GM19238 (cell line): ENCODE results near the gene FLAD1.
"Not testable (repeated sequence)": the region's sequence is repeated elsewhere in the genome, so short reads cannot be mapped to it uniquely, and the experiment has no call there.

ENCODE experiments used
- DNase-seq: peaks from one replicate; pipeline ENCODE4 v3.0.0; 2011; ENCODE audit warnings: low spot score; ENCODE audit not compliant: insufficient read length

FLAD1 gene

DNA sequence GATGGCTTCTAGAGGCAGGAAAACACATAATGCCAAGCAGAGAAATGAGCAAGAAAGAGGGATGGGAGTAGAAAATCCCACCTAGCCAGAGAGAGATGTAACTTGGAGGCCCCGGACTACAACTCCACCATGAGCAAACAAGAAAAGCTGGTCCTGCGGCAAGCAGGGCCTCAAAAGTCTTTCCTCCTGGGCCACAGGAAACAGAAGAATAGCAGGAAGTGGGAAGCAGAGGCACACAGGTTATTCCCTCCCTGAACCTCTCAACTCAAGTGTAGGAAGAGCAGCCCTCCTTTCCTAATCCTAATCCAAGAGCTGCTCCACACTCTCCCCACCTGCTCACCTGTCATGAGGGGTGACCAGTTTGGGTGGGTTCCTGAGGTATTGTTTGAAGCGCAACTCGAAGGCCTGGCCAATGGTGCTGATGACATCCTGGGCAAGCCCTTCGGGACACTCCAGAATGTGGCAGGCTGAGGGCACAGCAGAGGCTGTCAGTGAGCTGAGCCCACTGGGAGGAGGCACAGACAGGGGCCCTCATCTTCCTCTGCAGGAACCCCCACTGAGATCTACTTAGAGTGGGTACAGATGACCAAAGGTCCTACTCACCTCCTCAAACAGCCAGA, 15.7 kb upstream of the FLAD1 start:
- DNase-seq = no peak

DNA sequence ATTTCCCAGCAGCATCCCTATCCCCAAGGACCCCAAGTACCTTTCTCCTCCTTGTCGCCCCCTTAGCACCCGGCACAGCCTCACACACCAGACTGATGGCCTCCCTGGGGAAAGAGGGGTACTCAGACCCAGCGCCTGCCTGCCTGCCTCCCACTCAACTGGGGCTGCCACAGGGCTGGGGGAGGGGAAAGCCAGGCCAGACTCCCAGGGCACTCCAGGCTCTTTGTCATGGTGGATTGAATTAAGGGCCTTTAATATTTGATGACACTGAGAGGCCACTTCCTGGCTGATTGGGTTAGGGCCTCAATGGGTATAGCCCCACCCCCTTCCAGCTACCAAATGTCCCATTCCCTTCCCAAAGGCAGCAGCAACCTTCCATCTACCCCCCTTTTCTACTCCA, 14.4 kb upstream of the FLAD1 start:
- no peak for DNase-seq

DNA sequence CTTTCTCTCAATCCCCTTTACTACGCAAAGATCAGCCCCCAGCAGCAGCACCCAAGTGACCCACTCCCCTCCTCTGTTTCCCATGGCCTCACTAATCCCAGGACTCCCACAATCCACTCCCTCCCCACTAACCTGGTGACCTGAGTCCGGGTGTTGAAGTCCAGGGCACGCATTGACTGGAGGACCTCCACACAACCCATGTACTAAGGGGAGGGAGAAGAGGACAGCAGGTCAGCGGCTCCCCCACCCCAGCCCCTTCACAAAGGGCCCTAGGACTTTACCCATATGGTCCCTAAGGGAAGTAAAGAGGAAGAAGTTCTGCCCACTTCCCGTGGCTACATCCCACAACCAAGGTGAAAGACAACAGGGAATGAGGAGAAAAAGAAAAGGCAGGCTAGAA, 13.9 kb upstream of the FLAD1 start:
- no peak for DNase-seq

DNA sequence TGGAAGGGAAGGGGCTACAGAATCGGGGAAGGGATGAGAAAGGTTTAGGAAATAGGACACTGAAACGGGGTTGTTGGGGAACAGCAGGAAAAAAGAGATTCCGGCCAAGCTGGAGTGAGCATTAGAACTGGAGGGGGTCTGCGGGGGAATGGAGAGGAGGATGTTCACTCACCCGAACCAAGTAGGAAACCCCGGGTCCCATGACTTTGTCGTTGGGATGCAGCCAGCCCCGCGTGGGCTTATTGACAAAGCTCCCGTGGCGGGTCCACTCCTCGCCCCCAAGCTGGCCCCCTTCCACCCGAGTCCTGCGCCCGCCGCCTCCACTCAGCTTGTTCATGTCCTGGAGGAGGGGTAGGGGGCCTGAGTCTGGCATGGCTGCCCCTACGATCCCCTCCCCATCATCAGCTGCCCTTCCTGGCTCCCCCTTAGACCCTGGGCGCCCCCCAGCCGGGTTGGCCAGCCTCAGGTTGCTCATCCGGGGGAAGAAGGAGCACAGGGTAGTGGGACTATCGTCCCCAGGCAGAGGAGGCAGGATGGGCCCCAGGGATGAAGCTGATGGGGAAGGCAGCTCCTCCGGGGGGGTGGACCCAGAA, 13.2 kb upstream of the FLAD1 start:
- no peak for DNase-seq

DNA sequence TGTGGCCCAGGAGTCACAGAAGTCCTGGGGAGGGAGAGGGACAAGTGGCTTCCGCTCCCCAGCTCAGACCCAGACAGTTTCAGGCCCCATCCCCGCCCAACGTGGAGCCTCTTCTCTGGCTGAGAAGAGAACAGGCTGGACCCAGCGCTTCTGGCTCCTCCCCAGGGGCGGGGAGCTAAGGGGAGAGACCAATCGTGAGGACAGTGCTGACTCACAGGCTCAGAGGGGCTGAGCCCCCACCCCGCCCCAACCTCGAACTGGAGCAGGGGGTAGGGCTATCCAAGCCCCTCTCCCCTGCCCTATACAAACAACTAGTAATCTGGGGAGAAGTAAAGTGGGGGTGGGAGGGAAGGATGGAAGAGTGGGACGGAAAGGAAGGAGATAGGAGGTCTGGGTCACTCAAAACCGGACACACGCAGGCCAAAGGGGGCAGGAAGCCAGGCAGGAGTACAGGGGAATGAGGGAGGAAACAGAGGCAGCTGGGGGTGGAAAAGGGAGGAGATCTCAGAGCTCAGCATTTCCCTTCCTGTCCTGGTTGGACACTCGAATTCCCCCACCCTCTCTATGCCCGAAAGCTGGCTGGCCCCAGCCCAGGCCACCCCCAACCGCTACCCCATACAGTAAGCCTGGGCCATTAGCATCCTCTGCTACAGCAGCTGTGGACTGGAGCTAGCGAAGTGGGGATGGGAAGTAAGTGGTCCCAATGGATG, 12.4 kb upstream of the FLAD1 start, which contains the start of gene SHC1:
Gene SHC1 (minus strand): TSS at position 117 of the 710 bp plus-strand sequence. CDS start 221 bp downstream, outside the sequence.
- peak; percentile 77 for DNase-seq

DNA sequence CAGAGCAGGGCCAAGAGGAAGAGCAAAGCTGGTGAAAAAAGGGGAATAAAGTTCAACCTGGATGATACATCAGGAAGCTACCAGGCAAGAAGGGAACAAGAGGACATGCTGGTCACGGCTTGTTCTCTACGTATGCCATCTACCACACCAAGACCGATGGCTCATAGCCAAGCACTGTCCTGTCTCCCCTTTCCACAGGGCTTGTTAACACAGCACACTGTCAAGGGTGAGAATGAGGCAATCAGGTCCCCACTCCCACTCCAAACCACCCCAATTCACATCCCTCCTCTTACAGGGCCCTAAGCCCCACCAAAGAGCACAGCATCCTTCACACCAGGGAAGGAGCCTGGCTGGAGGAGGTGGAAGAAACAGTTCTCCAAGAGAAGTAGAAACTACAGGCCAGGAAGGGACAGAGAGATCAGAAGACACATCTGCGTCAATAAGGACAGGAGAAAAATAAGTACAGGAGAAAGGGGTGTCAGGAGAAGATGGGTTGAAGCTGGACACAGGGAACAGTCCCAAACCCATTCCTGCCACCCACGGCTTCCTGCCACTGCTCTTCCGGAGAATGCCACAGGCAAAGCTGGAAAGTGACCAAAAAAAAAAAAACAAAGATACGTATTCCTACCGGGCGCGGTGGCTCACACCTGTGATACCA, 11.7 kb upstream of the FLAD1 start:
- DNase-seq = no peak

DNA sequence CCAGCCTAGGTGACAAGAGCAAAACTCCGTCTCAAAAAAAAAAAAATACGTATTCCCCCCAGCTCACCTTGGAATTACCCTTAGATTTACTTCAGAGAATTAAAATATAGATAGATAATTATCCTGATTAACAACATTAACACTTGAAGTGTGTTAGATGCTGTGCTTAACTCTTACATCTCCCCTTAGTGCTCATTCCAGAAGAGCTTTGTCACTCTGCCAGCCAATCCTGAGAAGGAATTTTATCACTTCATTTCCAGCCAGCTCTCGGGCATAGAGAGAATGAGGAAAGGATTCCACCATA, 11.0 kb upstream of the FLAD1 start:
- no peak for DNase-seq

DNA sequence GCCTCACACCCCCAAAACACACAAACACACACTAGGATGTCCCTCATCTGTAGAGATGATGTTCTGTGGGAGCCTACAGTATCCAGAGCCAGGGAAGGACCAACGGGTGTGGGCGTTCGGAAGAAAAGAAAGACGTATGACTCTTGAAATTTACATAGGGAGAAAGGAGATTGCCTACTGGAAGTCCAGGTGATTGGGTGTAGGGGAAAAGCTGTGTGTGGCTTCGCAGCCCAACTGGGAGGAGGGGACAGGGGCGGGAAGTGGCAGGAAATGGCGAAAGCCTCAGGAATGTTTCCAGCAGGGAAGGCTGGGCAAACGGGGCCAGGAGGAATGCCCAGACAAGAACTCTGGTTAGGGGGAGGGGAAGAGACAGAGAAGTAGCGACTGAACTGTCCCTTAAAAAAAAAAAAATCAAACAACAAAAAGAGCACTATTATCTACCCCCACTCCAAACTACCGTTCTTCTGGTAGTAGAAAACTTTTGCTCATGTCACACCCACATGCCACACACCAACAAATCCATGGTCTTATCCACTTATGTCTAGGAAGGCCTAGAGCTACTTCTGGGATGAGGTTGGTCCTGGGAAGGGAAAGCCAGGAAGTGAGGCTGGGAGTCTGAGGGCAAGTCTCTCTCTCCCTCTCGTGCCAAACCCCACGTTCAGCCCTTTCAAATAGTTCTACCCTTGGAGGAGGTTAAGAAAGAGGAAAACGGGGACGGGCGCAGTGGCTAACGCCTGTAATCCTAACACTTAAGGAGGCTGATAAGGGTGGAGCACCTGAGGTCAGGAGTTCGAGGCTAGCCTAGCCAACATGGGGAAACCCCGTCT, 10.4 kb upstream of the FLAD1 start:
- DNase-seq = no peak

DNA sequence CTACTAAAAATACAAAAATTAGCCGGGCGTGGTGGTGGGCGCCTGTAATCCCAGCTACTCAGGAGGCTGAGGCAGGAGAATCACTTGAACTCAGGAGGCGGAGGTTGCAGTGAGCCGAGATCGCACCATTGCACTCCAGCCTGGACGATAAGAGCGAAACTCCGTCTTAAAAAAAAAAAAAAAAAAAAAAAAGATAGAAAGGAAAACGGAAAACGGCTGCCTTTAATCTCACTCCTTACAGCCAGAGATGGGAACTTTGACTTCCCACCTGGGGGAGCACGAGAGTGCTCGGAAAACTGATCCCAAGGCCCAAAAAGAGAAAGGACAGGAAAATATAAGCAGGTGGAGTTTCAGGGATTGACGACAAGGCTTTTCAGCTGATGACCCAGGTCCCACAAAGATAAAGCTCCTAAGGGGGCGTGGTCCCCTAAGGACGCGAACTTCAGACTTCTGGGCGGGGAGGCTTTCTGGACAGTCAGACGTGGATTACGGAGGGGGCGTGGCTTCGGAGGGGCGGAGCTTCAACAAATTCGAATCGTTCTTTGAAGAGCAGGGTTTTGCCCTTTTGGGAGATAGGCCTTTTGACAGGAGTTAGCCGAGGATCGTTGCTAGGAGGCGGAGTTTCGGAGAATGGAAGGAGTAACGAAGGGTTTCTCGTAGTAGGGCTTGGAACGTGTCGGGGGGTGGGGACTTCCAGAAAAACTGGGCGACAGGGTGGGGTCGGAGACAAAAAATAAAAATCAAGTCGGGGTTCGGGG, 9.6 kb upstream of the FLAD1 start:
- DNase-seq = peak; percentile 81

DNA sequence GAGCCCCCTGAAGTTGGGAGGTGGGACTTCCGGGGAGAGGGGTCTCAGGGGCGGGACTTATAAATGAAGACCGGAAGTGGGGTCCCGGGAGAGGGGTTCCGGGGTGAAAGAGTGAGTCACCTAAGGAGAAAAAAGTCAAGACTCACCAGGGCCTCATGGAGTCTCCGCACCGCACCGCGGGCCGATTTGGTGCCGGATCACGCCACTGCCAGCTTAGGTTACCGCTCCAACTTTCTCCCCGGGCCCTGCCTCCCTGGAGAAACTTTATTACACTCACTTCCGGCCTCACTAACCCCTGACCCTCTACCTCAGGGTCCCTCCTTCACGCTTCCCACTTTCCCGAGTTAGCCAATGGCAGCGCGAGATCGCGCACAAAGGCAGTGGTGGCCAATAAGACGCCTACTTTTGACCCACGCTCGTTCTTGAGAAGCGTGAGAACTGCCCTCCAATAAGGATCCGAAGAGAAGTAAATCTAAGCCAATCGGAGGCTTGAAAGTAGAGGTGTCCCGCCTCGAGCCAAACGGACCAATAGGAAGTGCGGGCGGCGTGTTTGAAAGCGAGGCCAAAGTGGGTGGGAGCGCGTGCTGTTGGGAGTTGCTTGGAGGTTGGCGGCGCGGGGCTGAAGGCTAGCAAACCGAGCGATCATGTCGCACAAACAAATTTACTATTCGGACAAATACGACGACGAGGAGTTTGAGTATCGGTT, 8.9 kb upstream of the FLAD1 start, which contains the start of gene CKS1B:
Gene CKS1B (plus strand): TSS at position 580 of the 706 bp plus-strand sequence. CDS start 65 bp downstream, at position 645.
- DNase-seq = peak; percentile 95

DNA sequence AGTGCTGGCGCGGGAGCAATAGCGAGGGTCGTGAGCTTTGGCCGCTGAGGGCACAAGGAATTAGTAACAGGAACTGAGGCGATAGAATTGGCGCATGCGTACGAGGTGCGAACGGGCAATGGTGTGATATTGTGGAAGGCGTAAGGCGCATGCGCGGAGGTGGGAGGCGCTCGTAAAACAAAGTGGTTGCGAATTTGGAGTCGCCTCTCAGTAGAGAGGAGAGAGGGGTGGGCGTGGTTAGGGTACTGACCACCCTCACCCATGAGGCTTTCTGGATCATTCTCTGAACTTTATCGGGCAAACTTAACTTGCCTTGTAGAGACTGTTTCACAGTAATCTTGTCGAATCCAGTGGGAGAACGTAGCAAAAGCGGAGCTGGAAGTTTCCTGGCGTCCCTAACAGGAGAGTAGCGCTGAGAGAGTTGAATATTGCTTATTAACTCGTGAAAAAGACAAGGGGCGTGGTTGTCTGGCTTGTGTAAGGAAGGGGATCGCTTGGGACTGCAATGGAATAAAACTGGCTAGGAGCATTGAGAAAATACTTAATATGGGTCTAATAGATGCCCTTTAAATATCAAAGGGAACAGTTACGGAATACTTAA, 8.2 kb upstream of the FLAD1 start:
- peak; percentile 78 for DNase-seq

DNA sequence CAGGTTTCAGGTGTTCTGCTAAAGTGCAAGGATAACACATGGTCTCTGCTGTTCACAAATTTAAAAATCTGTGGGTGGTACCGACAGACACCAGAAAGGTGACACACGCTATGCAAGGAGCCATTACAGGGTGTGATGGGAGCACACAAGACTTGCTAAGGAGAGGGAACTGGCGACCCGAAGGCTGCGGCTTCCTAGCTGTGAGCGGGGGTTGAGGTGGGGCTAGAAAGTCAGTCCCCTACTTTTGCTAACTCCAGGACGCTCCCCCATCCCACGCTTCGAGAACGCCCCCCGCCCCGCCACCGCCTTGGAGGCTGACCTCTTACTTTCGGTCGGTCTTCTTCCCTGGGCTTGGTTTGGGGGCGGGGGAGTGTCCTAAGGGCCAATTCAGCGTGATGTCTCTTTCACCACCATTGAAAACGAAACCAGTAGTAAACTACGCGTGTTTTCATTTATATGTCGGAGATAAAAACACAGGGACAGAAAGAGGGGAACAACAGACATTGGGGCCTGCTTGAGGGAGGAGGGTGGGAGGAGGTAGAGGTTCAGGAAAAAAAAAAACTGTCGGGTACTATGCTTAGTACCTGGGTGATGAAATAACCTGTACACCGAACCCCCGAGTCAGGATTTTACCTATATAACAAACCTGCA, 7.6 kb upstream of the FLAD1 start:
- peak; percentile 33 for DNase-seq

DNA sequence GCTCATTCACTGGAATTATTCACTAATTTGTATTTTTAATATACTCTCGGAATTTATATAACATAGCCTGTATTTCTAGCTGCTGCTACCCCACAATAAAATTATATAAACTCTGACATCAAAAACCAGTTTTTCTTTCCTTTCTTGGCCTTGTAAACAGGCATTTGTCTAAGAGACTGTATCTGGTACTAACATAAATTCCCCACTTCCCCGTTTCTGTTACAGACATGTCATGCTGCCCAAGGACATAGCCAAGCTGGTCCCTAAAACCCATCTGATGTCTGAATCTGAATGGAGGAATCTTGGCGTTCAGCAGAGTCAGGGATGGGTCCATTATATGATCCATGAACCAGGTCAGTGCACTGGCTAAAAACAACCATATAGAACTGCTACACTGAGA, 5.4 kb upstream of the FLAD1 start:
- not testable (repeated sequence) for DNase-seq

DNA sequence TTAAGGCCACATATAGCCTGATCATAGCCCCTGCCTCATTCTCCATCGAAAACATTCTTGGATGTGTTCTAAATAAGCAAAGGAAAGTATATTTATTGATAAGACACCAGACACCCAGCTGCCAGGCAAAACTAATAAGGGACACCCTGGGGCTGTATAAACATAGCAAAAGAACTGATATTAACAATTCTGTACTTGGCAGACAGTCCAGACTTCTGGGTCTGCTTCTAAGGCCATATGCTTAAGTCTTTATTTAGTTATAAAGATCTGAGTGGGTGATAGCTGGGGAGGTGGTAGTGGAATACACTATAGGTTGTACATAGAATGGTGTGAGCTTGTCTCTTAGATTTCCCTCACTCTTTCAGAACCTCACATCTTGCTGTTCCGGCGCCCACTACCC, 4.8 kb upstream of the FLAD1 start:
- DNase-seq = no peak

DNA sequence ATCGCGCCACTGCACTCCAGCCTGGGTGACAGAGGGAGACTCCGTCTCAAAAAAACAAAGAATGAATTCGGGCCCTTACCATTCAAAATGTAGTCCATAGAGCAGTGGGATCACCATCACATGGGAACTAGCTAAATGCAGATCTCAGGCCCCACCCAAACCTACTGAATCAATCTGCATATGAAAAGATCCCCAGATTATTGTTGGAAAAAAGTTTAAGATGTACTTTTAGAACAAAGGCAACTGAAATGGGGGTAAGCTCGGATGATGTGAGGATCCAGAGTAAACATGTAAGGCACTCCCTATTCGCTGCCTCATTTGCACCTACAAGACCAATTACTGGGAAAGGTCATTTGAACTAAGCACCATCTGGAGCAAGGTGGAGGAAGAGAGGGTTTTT, 803 bp upstream of the FLAD1 start:
- DNase-seq = no peak

DNA sequence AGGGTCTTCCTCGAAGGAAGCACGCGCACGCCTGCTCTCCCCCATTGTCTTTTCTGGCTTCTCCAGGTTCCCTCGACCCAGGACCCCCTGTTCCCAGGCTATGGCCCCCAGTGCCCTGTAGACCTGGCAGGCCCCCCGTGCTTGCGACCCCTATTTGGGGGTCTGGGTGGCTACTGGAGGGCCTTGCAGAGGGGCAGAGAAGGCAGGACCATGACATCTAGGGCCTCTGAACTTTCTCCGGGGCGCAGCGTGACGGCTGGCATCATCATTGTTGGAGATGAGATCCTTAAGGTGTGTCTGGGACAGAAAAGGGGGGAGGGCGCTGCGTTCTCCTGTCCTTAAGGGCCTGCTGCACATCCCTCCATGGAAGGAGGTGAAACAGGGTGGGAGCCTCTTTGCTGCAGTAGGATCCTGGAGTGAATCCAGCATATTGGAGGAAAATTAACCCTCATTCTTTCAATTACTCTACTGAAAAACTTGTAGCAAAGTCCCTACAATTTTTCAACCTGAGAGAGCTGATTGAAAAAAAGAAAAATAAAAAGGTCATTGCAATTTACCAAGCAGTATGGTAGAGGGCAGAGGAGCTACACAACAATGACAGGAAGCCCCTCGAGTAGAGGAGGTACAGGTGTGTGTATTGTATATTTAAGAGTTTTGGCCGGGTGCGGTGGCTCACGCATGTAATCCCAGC, 777 bp downstream of the FLAD1 start:
- DNase-seq = no peak

DNA sequence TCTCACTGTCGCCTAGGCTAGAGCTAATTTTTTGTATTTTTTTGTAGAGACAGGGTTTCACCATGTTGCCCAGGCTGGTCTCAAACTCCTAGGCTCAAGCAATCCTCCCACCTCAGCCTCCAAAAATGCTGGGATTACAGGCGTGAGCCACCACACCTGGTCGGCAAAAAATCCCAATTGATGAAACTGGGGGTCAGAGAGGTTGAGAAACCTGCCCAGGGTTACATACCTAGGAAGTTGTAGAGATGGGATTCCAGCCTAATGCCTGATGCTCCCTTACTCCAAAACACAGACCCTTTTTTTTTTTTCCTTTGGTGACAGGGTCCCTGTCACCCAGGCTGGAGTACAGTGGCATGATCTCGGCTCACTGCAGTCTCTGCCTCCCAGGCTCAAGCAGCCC, 3.6 kb downstream of the FLAD1 start:
- not testable (repeated sequence) for DNase-seq

DNA sequence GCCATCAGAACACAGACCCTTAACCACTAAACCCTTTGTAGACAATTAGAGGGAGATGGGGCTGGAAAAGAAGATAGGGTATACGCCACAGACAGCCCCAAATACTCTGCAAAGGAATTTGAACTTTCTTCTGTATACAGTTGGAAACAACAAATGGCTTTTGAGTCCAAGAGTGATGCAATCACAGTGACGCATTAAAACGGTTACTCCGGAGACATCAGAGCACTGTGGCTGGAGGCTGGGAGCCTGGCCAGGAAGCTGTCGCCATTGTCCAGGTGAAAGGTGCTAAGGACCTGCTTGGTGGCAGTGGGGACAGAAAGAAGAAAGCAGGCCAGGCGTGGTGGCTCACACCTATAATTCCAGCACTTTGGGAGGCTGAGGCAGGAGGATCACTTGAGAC, 4.2 kb downstream of the FLAD1 start:
- no peak for DNase-seq
